HL-60 (cell line): ENCODE data around the gene FOXO1.

Experiments used
- GABPA ChIP-seq: IDR thresholded peaks from 2 replicates; pipeline ENCODE4 v1.6.1; 2012; ENCODE audit warnings: low read depth
- POLR2AphosphoS5 ChIP-seq: IDR thresholded peaks from 2 replicates; pipeline ENCODE4 v1.6.1; 2012; ENCODE audit warnings: low read depth
- SPI1 ChIP-seq: IDR thresholded peaks from 2 replicates; pipeline ENCODE4 v1.6.1; 2012; ENCODE audit warnings: low read depth, mild to moderate bottlenecking, borderline replicate concordance
- TF ChIP-seq, protein P1 (sequence below): IDR thresholded peaks from one replicate; pipeline ENCODE4 v1.5.1; 2011; ENCODE audit warnings: low read length, control low read depth, inconsistent platforms; ENCODE audit not compliant: insufficient read depth
- TF ChIP-seq, protein P2 (sequence below): IDR thresholded peaks from 2 replicates; pipeline ENCODE4 v1.6.1; 2012; ENCODE audit warnings: low read depth; ENCODE audit not compliant: insufficient replicate concordance

GRCh38 chr13:40692946-40693345 is 26.5 kb upstream of the FOXO1 start:
- TF ChIP-seq, protein P1, sequence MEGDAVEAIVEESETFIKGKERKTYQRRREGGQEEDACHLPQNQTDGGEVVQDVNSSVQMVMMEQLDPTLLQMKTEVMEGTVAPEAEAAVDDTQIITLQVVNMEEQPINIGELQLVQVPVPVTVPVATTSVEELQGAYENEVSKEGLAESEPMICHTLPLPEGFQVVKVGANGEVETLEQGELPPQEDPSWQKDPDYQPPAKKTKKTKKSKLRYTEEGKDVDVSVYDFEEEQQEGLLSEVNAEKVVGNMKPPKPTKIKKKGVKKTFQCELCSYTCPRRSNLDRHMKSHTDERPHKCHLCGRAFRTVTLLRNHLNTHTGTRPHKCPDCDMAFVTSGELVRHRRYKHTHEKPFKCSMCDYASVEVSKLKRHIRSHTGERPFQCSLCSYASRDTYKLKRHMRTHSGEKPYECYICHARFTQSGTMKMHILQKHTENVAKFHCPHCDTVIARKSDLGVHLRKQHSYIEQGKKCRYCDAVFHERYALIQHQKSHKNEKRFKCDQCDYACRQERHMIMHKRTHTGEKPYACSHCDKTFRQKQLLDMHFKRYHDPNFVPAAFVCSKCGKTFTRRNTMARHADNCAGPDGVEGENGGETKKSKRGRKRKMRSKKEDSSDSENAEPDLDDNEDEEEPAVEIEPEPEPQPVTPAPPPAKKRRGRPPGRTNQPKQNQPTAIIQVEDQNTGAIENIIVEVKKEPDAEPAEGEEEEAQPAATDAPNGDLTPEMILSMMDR, result no peak
- TF ChIP-seq, protein P2, sequence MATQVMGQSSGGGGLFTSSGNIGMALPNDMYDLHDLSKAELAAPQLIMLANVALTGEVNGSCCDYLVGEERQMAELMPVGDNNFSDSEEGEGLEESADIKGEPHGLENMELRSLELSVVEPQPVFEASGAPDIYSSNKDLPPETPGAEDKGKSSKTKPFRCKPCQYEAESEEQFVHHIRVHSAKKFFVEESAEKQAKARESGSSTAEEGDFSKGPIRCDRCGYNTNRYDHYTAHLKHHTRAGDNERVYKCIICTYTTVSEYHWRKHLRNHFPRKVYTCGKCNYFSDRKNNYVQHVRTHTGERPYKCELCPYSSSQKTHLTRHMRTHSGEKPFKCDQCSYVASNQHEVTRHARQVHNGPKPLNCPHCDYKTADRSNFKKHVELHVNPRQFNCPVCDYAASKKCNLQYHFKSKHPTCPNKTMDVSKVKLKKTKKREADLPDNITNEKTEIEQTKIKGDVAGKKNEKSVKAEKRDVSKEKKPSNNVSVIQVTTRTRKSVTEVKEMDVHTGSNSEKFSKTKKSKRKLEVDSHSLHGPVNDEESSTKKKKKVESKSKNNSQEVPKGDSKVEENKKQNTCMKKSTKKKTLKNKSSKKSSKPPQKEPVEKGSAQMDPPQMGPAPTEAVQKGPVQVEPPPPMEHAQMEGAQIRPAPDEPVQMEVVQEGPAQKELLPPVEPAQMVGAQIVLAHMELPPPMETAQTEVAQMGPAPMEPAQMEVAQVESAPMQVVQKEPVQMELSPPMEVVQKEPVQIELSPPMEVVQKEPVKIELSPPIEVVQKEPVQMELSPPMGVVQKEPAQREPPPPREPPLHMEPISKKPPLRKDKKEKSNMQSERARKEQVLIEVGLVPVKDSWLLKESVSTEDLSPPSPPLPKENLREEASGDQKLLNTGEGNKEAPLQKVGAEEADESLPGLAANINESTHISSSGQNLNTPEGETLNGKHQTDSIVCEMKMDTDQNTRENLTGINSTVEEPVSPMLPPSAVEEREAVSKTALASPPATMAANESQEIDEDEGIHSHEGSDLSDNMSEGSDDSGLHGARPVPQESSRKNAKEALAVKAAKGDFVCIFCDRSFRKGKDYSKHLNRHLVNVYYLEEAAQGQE, result no peak
- no peak for TF ChIP-seq POLR2AphosphoS5
- TF ChIP-seq GABPA, result no peak
- no peak for TF ChIP-seq SPI1
